T follicular helper cell (primary cell): ENCODE results near the gene TBC1D3H.
"Not testable (repeated sequence)": the region's sequence is repeated elsewhere in the genome, so short reads cannot be mapped to it uniquely, and the experiment has no call there.

Experiments
- DNase-seq: peaks from one replicate; pipeline ENCODE4 v3.0.0-alpha.2; 2020; ENCODE audit warnings: low read depth
- total RNA-seq, 2 experiments: gene quantifications; one replicate each; lab custom pipeline; 2026; lab: John Stamatoyannopoulos, UW

The TBC1D3H gene
- 0 reads per million in 2 experiments for total RNA-seq

DNA sequence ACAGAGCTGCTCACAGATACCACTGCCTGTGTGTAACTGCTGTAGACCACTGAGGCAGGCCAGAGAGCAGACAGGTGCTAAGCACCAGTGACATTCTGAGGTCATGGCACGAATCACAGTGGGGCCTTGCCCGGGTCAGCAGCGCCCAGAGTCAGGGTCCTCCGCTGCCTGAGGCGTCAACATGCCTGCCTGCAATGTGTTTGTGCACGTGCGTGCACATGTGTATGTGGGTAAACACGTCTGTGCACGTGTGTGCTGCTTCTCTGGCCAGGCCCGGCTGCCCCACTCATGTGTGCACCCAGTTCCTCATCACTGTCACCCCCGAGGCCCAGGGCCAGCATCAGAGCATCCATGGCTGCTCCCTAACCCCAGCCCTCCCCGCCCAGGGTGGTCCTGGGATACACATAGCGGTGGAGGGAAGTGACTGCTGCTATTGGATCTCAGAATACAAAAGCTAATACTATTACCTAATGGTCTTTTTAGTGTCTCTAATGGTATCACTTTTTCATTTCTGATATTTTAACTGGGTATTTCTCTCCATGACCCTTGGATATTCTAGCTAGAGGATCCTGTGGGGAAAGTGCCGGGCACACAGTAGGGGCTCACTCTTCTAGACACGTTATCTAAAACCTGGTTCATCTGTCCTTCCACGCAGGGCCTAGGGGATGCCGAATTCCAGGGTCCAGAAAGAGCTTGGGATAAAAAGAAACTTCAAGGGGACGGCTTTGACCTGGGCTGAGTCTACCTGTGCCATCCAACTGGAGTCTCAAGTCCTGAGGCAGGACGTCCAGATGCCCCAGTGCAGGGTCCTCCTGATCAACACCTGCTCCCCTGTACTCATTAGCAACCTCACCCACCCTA lies at the start of gene TBC1D3H:
TSS of gene TBC1D3H (minus strand) at position 51 of the 861 bp plus-strand sequence. CDS start 1,540 bp downstream, outside the sequence.
- not testable (repeated sequence) for DNase-seq

DNA sequence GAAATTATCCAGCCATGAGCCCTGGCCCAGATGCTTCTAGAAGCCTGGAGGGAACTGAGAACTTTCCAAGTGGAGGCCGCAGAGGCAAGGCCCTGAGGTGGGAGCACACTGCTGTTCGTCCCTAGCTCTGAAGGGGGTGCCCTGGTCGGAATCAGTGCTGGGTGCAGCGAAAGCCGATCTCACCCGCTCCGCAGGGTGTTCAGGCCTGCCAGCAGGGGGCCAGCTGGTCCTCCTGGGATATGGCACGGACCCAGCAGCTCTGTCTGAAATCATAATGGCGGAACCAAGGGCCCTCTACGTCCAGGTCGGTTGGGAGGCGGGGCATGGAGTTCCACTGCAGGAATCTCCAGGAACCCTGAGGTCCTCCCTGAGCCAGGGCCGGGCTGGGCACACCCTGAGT lies 40.7 kb upstream of the TBC1D3H start:
- not testable (repeated sequence) for DNase-seq

- DNase-seq = not testable (repeated sequence)
Measured at GRCh38 chr17:36415180-36415941, 27.1 kb upstream of the TBC1D3H start.

DNA sequence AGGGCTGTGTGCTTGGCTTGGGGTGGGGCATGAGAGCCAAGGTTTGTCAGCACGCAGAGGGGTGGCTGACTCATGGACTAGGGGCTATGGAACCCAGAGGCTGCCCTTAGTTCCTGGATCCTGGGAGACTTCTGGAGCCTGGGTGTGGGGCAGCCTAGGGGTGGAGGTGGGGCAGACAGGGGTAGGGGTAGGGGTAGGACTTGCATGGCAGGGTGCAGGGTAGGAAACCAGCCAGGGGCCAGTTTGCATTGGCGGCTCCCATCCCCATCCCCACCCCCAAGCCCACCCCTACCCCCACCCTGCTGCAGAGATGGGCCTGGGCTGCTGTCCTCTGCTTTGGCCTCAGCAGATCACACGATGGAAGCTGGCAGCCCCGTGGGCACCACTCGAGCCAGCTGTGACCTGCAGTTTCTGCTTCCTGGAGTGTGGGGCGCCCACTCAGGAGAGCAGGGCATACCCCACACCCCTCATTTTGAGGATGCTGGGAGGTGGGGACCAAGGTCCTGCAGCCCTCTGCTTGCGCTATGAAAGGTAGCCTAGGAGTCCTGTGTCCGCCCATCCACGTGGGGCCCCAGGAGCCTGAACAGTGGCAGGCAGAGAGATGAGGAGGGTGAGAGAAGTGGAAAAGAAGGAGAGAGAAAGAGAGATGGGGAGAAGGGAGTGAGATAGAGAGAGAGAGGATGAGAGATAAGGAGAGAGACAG lies 2.9 kb upstream of the TBC1D3H start:
- not testable (repeated sequence) for DNase-seq

- not testable (repeated sequence) for DNase-seq
Measured at GRCh38 chr17:36375938-36376337, 12.3 kb downstream of the TBC1D3H start.

GRCh38 chr17:36362496-36362895 lies 25.7 kb downstream of the TBC1D3H start:
- not testable (repeated sequence) for DNase-seq
